Keratinocyte (primary cell): ENCODE measurements around the gene C8G.

Experiments
- CTCF ChIP-seq, 3 experiments: IDR thresholded peaks in 1 of 3; conservative IDR thresholded peaks in 1 of 3; optimal IDR thresholded peaks in 1 of 3; 2 replicates in 2 of 3; 3 replicates in 1 of 3; pipeline versions ENCODE3 to v1.5.1; 2011; ENCODE audit warnings: low read length in 3 of 3, mild to moderate bottlenecking in 3 of 3, moderate library complexity in 2 of 3, control low read depth in 1 of 3, inconsistent platforms in 1 of 3; ENCODE audit not compliant: insufficient read depth in 2 of 3; ENCODE audit errors: extremely low read depth in 1 of 3
- EZH2 ChIP-seq: IDR thresholded peaks from one replicate; pipeline ENCODE4 v1.6.1; 2012; ENCODE audit warnings: inconsistent platforms, mild to moderate bottlenecking, low read length, moderate library complexity

DNA sequence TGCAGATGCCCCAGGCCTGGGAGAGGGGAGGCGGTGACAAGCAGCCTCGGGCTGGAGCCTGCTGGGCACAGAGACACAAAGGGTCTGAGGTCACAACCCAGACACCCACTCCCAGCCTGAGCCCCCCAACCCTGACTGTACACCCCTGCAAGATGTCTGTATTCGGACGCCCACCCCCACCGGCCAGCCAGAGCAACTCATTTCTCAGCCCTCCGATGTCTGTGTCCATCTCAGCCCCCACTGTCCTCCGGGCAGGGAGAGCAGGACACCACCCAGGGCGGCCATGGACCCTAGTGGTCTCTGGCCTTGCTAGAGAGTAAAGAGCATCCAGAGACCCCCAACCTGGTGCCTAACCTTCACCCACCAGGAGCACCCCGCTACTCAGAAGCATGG, 10.9 kb downstream of the C8G start:
- TF ChIP-seq EZH2 (no peak), CTCF (optimal IDR thresholded peaks at IDR 0.05 in 1 of 3, IDR thresholded peaks at IDR 0.05 in 1 of 3, conservative IDR thresholded peaks at IDR 0.05 in 1 of 3; ENCODE audit: extremely low read depth in 1 of 3, insufficient read depth in 2 of 3, low read length in 3 of 3) (no peak)
